CD4-positive, alpha-beta T cell (primary cell): Measurements from ENCODE around the gene SHISA7. TPM values are rescaled to one million over a fixed set of nuclear protein-coding genes. Genes with fewer than 3 reads are reported as not detected.
"Not testable (repeated sequence)": the region's sequence is repeated elsewhere in the genome, so short reads cannot be mapped to it uniquely, and the experiment has no call there.

Source experiments
- ATAC-seq: fragments of 200-7000 bp; cut with Tn5 transposase; one replicate; pipeline ENCODE4 v1.10.0; 2022; ENCODE audit warnings: mild to moderate bottlenecking; ENCODE audit not compliant: poor library complexity
- CTCF ChIA-PET: fragments of 350-600 bp; sonication (Branson Sonifier 250); formaldehyde crosslinking; loops from one replicate; lab custom pipeline; 2021; ENCODE audit warnings: antibody characterized with exemption, inconsistent platforms; lab: Charles Lee
- POLR2A ChIA-PET: fragments of 350-600 bp; sonication (Branson Sonifier 250); formaldehyde crosslinking; loops from one replicate; lab custom pipeline; 2021; ENCODE audit warnings: antibody characterized with exemption, inconsistent platforms; lab: Charles Lee
- DNase-seq, 14 experiments: peaks; one replicate each; pipeline ENCODE4 v3.0.0-alpha.2; 2013 to 2020; ENCODE audit warnings: mixed read lengths in 2 of 14
- H3K27ac ChIP-seq, 2 donors: one replicate each; pipeline versions ENCODE4 v1.5.1 to v1.7.0; 2013; ENCODE audit warnings: low read length in 2 of 2, low read depth in 1 of 2, mild to moderate bottlenecking in 1 of 2
- H3K27me3 ChIP-seq, 2 experiments: 1 replicate in 1 of 2; 2 replicates in 1 of 2; pipeline versions ENCODE4 v1.6.1 to v1.7.0; 2013; ENCODE audit warnings: low read length in 2 of 2, control low read depth in 1 of 2, mild to moderate bottlenecking in 1 of 2, moderate library complexity in 1 of 2; ENCODE audit not compliant: insufficient read depth in 2 of 2, control insufficient read depth in 1 of 2
- H3K36me3 ChIP-seq: one replicate; pipeline ENCODE4 v1.6.1; 2013; ENCODE audit warnings: low read length, control low read depth; ENCODE audit not compliant: insufficient read depth
- H3K4me1 ChIP-seq: one replicate; pipeline ENCODE4 v1.6.1; 2013; ENCODE audit warnings: low read length, control low read depth; ENCODE audit not compliant: insufficient read depth
- H3K4me3 ChIP-seq: one replicate; pipeline ENCODE4 v1.5.1; 2013; ENCODE audit warnings: mild to moderate bottlenecking, low read length, moderate library complexity
- H3K9me3 ChIP-seq, 2 experiments: 1 replicate in 1 of 2; 2 replicates in 1 of 2; pipeline versions ENCODE4 v1.6.1 to v1.7.0; 2013; ENCODE audit warnings: low read length in 2 of 2, mild to moderate bottlenecking in 2 of 2, control low read depth in 1 of 2, moderate library complexity in 1 of 2; ENCODE audit not compliant: control insufficient read depth in 1 of 2, insufficient read depth in 1 of 2
- H3K27ac Mint-ChIP-seq: one replicate; pipeline ENCODE4 v1.8.0; 2020; ENCODE audit warnings: mixed read lengths
- H3K27me3 Mint-ChIP-seq: one replicate; pipeline ENCODE4 v1.8.0; 2021; ENCODE audit warnings: mixed read lengths
- H3K36me3 Mint-ChIP-seq: one replicate; pipeline ENCODE4 v1.8.0; 2021; ENCODE audit warnings: low read depth, mixed read lengths
- H3K4me1 Mint-ChIP-seq: one replicate; pipeline ENCODE4 v1.8.0; 2021; ENCODE audit warnings: low read depth, mixed read lengths
- H3K4me3 Mint-ChIP-seq: one replicate; pipeline ENCODE4 v1.8.0; 2020; ENCODE audit warnings: mild to moderate bottlenecking, mixed read lengths
- H3K9me3 Mint-ChIP-seq: one replicate; pipeline ENCODE4 v1.8.0; 2020; ENCODE audit warnings: mixed read lengths
- CTCF ChIP-seq: fragments of 200-600 bp; IDR thresholded peaks from one replicate; pipeline ENCODE4 v1.8.0; 2022; ENCODE audit warnings: antibody characterized with exemption, mild to moderate bottlenecking
- intact Hi-C, 2 experiments: fragments of 100-400 bp; cut with DNase I in 1 of 2; cut with micrococcal nuclease in 1 of 2; formaldehyde crosslinking; loops; one replicate each; pipeline versions ENCODE4 v1.15.1 to v1.9.0; 2023 to 2025; cut with DNase I, micrococcal nuclease
- total RNA-seq, 174 experiments: library from RNA in 2 of 174; stranded (reverse) in 2 of 174; gene quantifications; one replicate each; pipeline ENCODE4 v1.2.3 and lab custom pipeline; 2021 to 2026

SHISA7 gene
- total RNA-seq, 2 experiments from 2014 or later = not detected

GRCh38 chr19:55419103-55419502 is 24.0 kb downstream of the SHISA7 start:
- Mint-ChIP-seq H3K27me3 (no peaks in the 10 kb centered on the region), H3K9me3 (no peaks in the 10 kb centered on the region), H3K27ac (no peak overlapping the region), H3K36me3 (no peaks in the 10 kb centered on the region), H3K4me1 (peaks cover 24% of the 10 kb centered on the region), H3K4me3 (no peak overlapping the region)
- TF ChIP-seq CTCF = no peak
- Histone ChIP-seq H3K36me3 (no peaks in the 10 kb centered on the region), H3K9me3 (no peaks in the 10 kb centered on the region), H3K4me3 (no peak overlapping the region), H3K4me1 (peaks cover 31% of the 10 kb centered on the region), H3K27ac (no peak overlapping the region), H3K27me3 (no peaks in the 10 kb centered on the region)
- ChIA-PET POLR2A (interaction anchor here (0.9 kb wide), 1 partner anchor 11 kb away, joined by 3 read pairs; the partner anchor contains the start of gene UBE2S), CTCF (interaction anchor here (0.7 to 1.4 kb wide), 2 partner anchors 127 to 223 kb away, joined by 3 to 5 read pairs; no protein-coding TSS in a partner anchor)
- no peak for ATAC-seq
- intact Hi-C loops = loop anchor here (2.0 to 5.0 kb wide), 2 partner anchors 116 to 167 kb away; no protein-coding TSS in a partner anchor
- DNase-seq = no peak

GRCh38 chr19:55418185-55418584 is 24.9 kb downstream of the SHISA7 start:
- peak; percentile 60 for ATAC-seq
- Histone ChIP-seq H3K27me3 (no peaks in the 10 kb centered on the region), H3K36me3 (no peaks in the 10 kb centered on the region), H3K9me3 (no peaks in the 10 kb centered on the region), H3K27ac (no peak overlapping the region), H3K4me1 (peaks cover 31% of the 10 kb centered on the region), H3K4me3 (no peak overlapping the region)
- no peaks in the 10 kb centered on the region for H3K9me3 Mint-ChIP-seq
- no peaks in the 10 kb centered on the region for H3K36me3 Mint-ChIP-seq
- ChIA-PET CTCF (interaction anchor here (0.7 to 1.4 kb wide), 5 partner anchors 35 to 277 kb away, joined by 3 to 7 read pairs (median 4); partner anchors contain the start of genes PPP6R1 and TMEM238), POLR2A (interaction anchor here (0.6 to 0.9 kb wide), 4 partner anchors 8 to 184 kb away, joined by 3 to 6 read pairs (median 3); partner anchors contain the start of gene UBE2S)
- peak; percentile 25 to 80 (median 42) for DNase-seq
- no peaks in the 10 kb centered on the region for H3K27me3 Mint-ChIP-seq
- peak; percentile 79 for TF ChIP-seq CTCF
- H3K4me3 Mint-ChIP-seq = no peak overlapping the region
- H3K4me1 Mint-ChIP-seq = peaks cover 24% of the 10 kb centered on the region
- H3K27ac Mint-ChIP-seq = no peak overlapping the region
- intact Hi-C loops = loop anchor here (1.0 to 5.0 kb wide), 4 partner anchors 115 to 277 kb away; no protein-coding TSS in a partner anchor

- peak overlapping the region; percentile 9 for H3K4me3 Mint-ChIP-seq
- Histone ChIP-seq H3K36me3 (peaks cover 8% of the 10 kb centered on the region), H3K4me1 (peaks cover 30% of the 10 kb centered on the region), H3K4me3 (no peak overlapping the region), H3K27ac (no peak overlapping the region), H3K9me3 (peaks cover 0 to 3% of the 10 kb centered on the region in 2 experiments), H3K27me3 (no peaks in the 10 kb centered on the region)
- H3K27me3 Mint-ChIP-seq = no peaks in the 10 kb centered on the region
- H3K4me1 Mint-ChIP-seq = peaks cover 29% of the 10 kb centered on the region
- no peaks in the 10 kb centered on the region for H3K9me3 Mint-ChIP-seq
- peaks cover 30% of the 10 kb centered on the region for H3K36me3 Mint-ChIP-seq
- ChIA-PET POLR2A (interaction anchor here (0.7 kb wide), 1 partner anchor 26 kb away, joined by 3 read pairs; the partner anchor contains the start of gene TMEM238), CTCF (no interaction called here)
- peak overlapping the region; percentile 60 for H3K27ac Mint-ChIP-seq
- no peak for DNase-seq
- no peak for TF ChIP-seq CTCF
- no peak for ATAC-seq
- intact Hi-C loops = no loop called here
These were observed 32.9 kb downstream of the SHISA7 start for GRCh38 chr19:55410168-55410567.

- peak overlapping the region; percentile 99 for H3K27ac Mint-ChIP-seq
- H3K27me3 ChIP-seq, CTCF ChIA-PET, H3K4me3 ChIP-seq, H3K9me3 ChIP-seq, H3K27ac ChIP-seq, ATAC-seq, H3K9me3 Mint-ChIP-seq, H3K27me3 Mint-ChIP-seq, DNase-seq: not testable (repeated sequence)
- Histone ChIP-seq H3K36me3 (peaks cover 11% of the 10 kb centered on the region), H3K4me1 (peaks cover 30% of the 10 kb centered on the region)
- POLR2A ChIA-PET = interaction anchor here (1.1 to 2.7 kb wide), 4 partner anchors 12 to 150 kb away, joined by 3 to 13 read pairs (median 4); no protein-coding TSS in a partner anchor
- peaks cover 29% of the 10 kb centered on the region for H3K4me1 Mint-ChIP-seq
- intact Hi-C loops = loop anchor here (2.0 to 10.0 kb wide), 8 partner anchors 24 to 290 kb away; partner anchors contain the start of genes C19orf85 (in 1 of the 2), ISOC2 (in 1 of the 2), KMT5C (in 1 of the 2) and PPP6R1 (in 1 of the 2)
- peak overlapping the region; percentile 94 for H3K4me3 Mint-ChIP-seq
- peaks cover 35% of the 10 kb centered on the region for H3K36me3 Mint-ChIP-seq
These were observed 33.9 kb downstream of the SHISA7 start for GRCh38 chr19:55409179-55409578.
